B cell (primary cell): Measurements from ENCODE around the gene CHD1. TPM values are rescaled to one million over a fixed set of nuclear protein-coding genes. Genes with fewer than 3 reads are reported as not detected.

Source experiments
- ATAC-seq: fragments of 200-7000 bp; cut with Tn5 transposase; one replicate; pipeline ENCODE4 v1.10.0; 2021; ENCODE audit warnings: low read depth, mild to moderate bottlenecking, moderate number of reproducible peaks, moderate library complexity
- CTCF ChIA-PET: fragments of 350-600 bp; sonication (Branson Sonifier 250); formaldehyde crosslinking; loops from one replicate; lab custom pipeline; 2021; ENCODE audit warnings: antibody characterized with exemption, inconsistent platforms; lab: Charles Lee
- POLR2A ChIA-PET: fragments of 350-600 bp; sonication (Branson Sonifier 250); formaldehyde crosslinking; loops from one replicate; lab custom pipeline; 2021; ENCODE audit warnings: antibody characterized with exemption; lab: Charles Lee
- DNase-seq: peaks from one replicate; pipeline ENCODE4 v3.0.0; 2013
- H2AFZ ChIP-seq: 2 replicates; pipeline ENCODE4 v1.6.1; 2012; ENCODE audit warnings: mild to moderate bottlenecking, low read depth, low read length; ENCODE audit not compliant: insufficient read depth, poor library complexity, severe bottlenecking
- H3K27ac ChIP-seq, 2 donors: 1 replicate in 1 of 2; 2 replicates in 1 of 2; pipeline ENCODE4 v1.5.1; 2012 to 2013; ENCODE audit warnings: low read length in 2 of 2, mild to moderate bottlenecking in 2 of 2, moderate library complexity in 1 of 2
- H3K27me3 ChIP-seq, 4 experiments: fragments of 200-600 bp in 1 of 4; sonication (generic) in 1 of 4; replicated peaks in 1 of 4; 1 replicate in 2 of 4; 2 replicates in 2 of 4; pipeline versions ENCODE4 v1.6.1 to v1.7.0; 2013 to 2016; ENCODE audit warnings: low read length in 3 of 4, mild to moderate bottlenecking in 2 of 4, mixed read lengths in 1 of 4, moderate library complexity in 1 of 4; ENCODE audit not compliant: insufficient read depth in 4 of 4, control insufficient read depth in 3 of 4; ENCODE audit errors: control extremely low read depth in 1 of 4
- H3K36me3 ChIP-seq, 2 experiments: replicated peaks in 1 of 2; 1 replicate in 1 of 2; 2 replicates in 1 of 2; pipeline versions ENCODE4 v1.6.1 to v1.7.1; 2013; ENCODE audit warnings: low read length in 1 of 2; ENCODE audit not compliant: insufficient read depth in 2 of 2, control insufficient read depth in 1 of 2; ENCODE audit errors: control extremely low read depth in 1 of 2, extremely low read depth in 1 of 2
- H3K4me1 ChIP-seq, 2 donors: fragments of 200-600 bp in 1 of 2; sonication (generic) in 1 of 2; 1 replicate in 1 of 2; 2 replicates in 1 of 2; pipeline versions ENCODE4 v1.5.1 to v1.6.1; 2013 to 2017; ENCODE audit warnings: low read length in 2 of 2; ENCODE audit not compliant: control insufficient read depth in 2 of 2, insufficient read depth in 2 of 2
- H3K4me2 ChIP-seq: replicated peaks from 2 replicates; pipeline ENCODE3; 2012; ENCODE audit warnings: mild to moderate bottlenecking, low read depth, low read length; ENCODE audit not compliant: poor library complexity, severe bottlenecking
- H3K4me3 ChIP-seq, 5 experiments: fragments of 200-600 bp in 1 of 5; sonication (generic) in 1 of 5; 1 replicate in 3 of 5; 2 replicates in 2 of 5; pipeline versions ENCODE4 v1.5.1 to v1.7.0; 2011 to 2016; ENCODE audit warnings: low read length in 4 of 5, mild to moderate bottlenecking in 4 of 5, low read depth in 2 of 5, control low read depth in 1 of 5, moderate library complexity in 1 of 5; ENCODE audit not compliant: insufficient read depth in 1 of 5; ENCODE audit errors: control extremely low read depth in 1 of 5, extremely low read depth in 1 of 5
- H3K79me2 ChIP-seq: fragments of 200-600 bp; sonication (generic); one replicate; pipeline ENCODE4 v1.6.0; 2016; ENCODE audit warnings: low read length; ENCODE audit not compliant: control insufficient read depth, insufficient read depth
- H3K9ac ChIP-seq: fragments of 200-600 bp; sonication (generic); 2 replicates; pipeline ENCODE4 v1.6.1; 2017; ENCODE audit warnings: mild to moderate bottlenecking, low read length, moderate library complexity
- H3K9me3 ChIP-seq, 3 donors: one replicate each; pipeline versions ENCODE4 v1.6.1 to v1.7.1; 2013; ENCODE audit warnings: low read length in 2 of 3; ENCODE audit not compliant: control insufficient read depth in 2 of 3, insufficient read depth in 1 of 3; ENCODE audit errors: control extremely low read depth in 1 of 3
- H4K20me1 ChIP-seq: 2 replicates; pipeline ENCODE4 v1.6.0; 2012; ENCODE audit warnings: mild to moderate bottlenecking, low read length; ENCODE audit not compliant: insufficient read depth, control insufficient read depth, poor library complexity, severe bottlenecking
- H3K27ac Mint-ChIP-seq: one replicate; pipeline ENCODE4 v1.8.0; 2021; ENCODE audit warnings: mixed read lengths
- H3K27me3 Mint-ChIP-seq: one replicate; pipeline ENCODE4 v1.8.0; 2021; ENCODE audit warnings: mixed read lengths
- H3K4me1 Mint-ChIP-seq: one replicate; pipeline ENCODE4 v1.8.0; 2021; ENCODE audit warnings: mixed read lengths
- H3K4me3 Mint-ChIP-seq: one replicate; pipeline ENCODE4 v1.8.0; 2021; ENCODE audit warnings: mixed read lengths
- H3K9me3 Mint-ChIP-seq: one replicate; pipeline ENCODE4 v1.8.0; 2022; ENCODE audit warnings: mixed read lengths; ENCODE audit not compliant: insufficient read depth
- EZH2 ChIP-seq: IDR thresholded peaks from 2 replicates; pipeline ENCODE4 v1.6.1; 2012; ENCODE audit warnings: borderline replicate concordance, low read depth, mild to moderate bottlenecking, moderate library complexity, low read length; ENCODE audit not compliant: insufficient read depth, poor library complexity, severe bottlenecking
- WGBS: methylation state at CpG from one replicate; pipeline ENCODE4 v1.1.5; 2013; ENCODE audit warnings: missing lambda C conversion rate; ENCODE audit not compliant: insufficient coverage; 5-methylcytosine and 5-hydroxymethylcytosine counted together
- intact Hi-C: fragments of 100-400 bp; cut with micrococcal nuclease; formaldehyde crosslinking; loops from one replicate; pipeline ENCODE4 v1.10.0; 2022
- polyA plus RNA-seq: library from polyadenylated mRNA; depleted of rRNA; stranded (reverse); fragments of >200 nt; gene quantifications from 2 replicates; pipeline ENCODE4 v1.2.3, GENCODE V29; 2012
- total RNA-seq, 2 donors: library from RNA; stranded (reverse); fragments of 120-200 nt in 1 of 2; gene quantifications; 1 replicate in 1 of 2; 2 replicates in 1 of 2; pipeline versions ENCODE4 v1.2.3 to v1.2.4, GENCODE V29; 2013 to 2022
- TF ChIP-seq, protein P1 (sequence below): fragments of 200-600 bp; IDR thresholded peaks from one replicate; pipeline ENCODE4 v1.8.0; 2022; ENCODE audit warnings: antibody characterized with exemption, mild to moderate bottlenecking

The CHD1 gene
- total and polyA plus RNA-seq, 2 donors (not counting 1 experiment from before 2014, with no cell fraction given), result 27.8 to 91.4 TPM

DNA sequence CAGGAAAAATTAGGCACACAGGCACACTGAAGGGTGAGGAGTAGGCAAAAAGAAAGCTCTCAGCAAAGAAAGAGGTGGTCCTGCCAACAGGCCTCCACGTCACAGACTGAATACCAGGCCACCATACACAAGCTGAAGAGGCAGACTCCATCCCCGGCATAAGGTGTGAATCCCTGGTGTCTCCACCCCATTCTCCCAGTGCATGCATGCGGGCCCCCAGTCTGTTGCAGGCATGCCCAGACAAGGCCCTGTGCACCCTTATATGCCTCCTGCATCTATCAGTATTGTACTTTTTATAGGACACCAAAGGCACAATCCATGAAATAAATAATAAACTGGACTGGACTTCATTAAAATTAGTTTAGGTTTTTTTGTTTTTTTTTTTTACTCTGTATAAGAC, 82.3 kb downstream of the CHD1 start:
- no peak for DNase-seq
- CTCF ChIA-PET, result no interaction called here
- ATAC-seq, result no peak

DNA sequence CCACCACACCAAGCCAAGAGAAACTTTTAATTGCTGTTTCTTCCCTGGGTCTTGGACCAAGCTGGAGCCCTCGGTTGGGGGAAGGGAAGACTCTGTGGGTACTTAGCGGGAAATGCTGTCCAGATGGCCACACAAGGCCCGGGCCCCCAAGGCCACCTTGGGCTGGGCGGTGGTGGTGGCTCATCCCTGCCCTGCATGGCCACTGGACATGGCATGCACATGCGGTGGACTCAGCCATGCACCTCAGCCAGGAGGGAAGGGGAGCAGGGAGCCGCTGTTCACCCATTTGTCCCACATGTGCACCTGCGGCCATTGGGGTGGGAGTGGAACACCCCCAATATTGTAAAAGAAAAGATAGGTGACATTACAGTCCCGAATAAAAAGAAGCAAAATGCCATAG, 82.9 kb downstream of the CHD1 start:
- Mint-ChIP-seq H3K27me3 (no peaks in the 10 kb centered on the region), H3K4me3 (no peak overlapping the region), H3K9me3 (no peaks in the 10 kb centered on the region), H3K27ac (no peak overlapping the region), H3K4me1 (no peaks in the 10 kb centered on the region)
- Histone ChIP-seq H3K27me3 (no peaks in the 10 kb centered on the region), H3K9me3 (peaks cover 0 to 13% (median 8%) of the 10 kb centered on the region in 3 donors), H3K4me1 (no peaks in the 10 kb centered on the region), H3K4me2 (no peak overlapping the region), H3K79me2 (no peaks in the 10 kb centered on the region), H3K27ac (no peak overlapping the region), H3K9ac (no peak overlapping the region), H4K20me1 (no peaks in the 10 kb centered on the region), H3K4me3 (no peak overlapping the region), H3K36me3 (no peaks in the 10 kb centered on the region), H2AFZ (no peak overlapping the region)
- ATAC-seq (no peak), DNase-seq (no peak)
- POLR2A ChIA-PET, result no interaction called here
- TF ChIP-seq, protein P1, sequence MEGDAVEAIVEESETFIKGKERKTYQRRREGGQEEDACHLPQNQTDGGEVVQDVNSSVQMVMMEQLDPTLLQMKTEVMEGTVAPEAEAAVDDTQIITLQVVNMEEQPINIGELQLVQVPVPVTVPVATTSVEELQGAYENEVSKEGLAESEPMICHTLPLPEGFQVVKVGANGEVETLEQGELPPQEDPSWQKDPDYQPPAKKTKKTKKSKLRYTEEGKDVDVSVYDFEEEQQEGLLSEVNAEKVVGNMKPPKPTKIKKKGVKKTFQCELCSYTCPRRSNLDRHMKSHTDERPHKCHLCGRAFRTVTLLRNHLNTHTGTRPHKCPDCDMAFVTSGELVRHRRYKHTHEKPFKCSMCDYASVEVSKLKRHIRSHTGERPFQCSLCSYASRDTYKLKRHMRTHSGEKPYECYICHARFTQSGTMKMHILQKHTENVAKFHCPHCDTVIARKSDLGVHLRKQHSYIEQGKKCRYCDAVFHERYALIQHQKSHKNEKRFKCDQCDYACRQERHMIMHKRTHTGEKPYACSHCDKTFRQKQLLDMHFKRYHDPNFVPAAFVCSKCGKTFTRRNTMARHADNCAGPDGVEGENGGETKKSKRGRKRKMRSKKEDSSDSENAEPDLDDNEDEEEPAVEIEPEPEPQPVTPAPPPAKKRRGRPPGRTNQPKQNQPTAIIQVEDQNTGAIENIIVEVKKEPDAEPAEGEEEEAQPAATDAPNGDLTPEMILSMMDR, result no peak
- TF ChIP-seq EZH2, result no peak
- 88% methylated on average over 6 of the region's 8 CpGs for WGBS
- intact Hi-C loops, result no loop called here
- CTCF ChIA-PET, result no interaction called here

More for the DNA sequence above, 82.3 kb downstream of the CHD1 start:
- no peak for TF ChIP-seq EZH2
- TF ChIP-seq, protein P1, result no peak
- Mint-ChIP-seq H3K9me3 (no peaks in the 10 kb centered on the region), H3K4me3 (no peak overlapping the region), H3K4me1 (no peaks in the 10 kb centered on the region), H3K27ac (no peak overlapping the region), H3K27me3 (no peaks in the 10 kb centered on the region)
- H3K27ac ChIP-seq, result no peak overlapping the region
- peaks cover 0 to 13% (median 8%) of the 10 kb centered on the region in 3 donors for H3K9me3 ChIP-seq
- no peak overlapping the region for H2AFZ ChIP-seq
- H3K36me3 ChIP-seq, result no peaks in the 10 kb centered on the region
- H3K27me3 ChIP-seq, result no peaks in the 10 kb centered on the region
- no peak overlapping the region for H3K4me2 ChIP-seq
- H3K4me1 ChIP-seq, result no peaks in the 10 kb centered on the region
- H4K20me1 ChIP-seq, result no peaks in the 10 kb centered on the region
- WGBS, result 92% methylated on average over 2 of the region's 3 CpGs
- H3K4me3 ChIP-seq, result no peak overlapping the region
- H3K9ac ChIP-seq, result no peak overlapping the region
- H3K79me2 ChIP-seq, result no peaks in the 10 kb centered on the region
- POLR2A ChIA-PET, result no interaction called here
- intact Hi-C loops, result no loop called here
